H9 (cell line): ENCODE measurements around the gene GALNT12. TPM values are rescaled to one million over a fixed set of nuclear protein-coding genes. Genes with fewer than 3 reads are reported as not detected.

Experiments used
- DNase-seq: peaks from one replicate; pipeline ENCODE4 v3.0.0-alpha.2; 2017
- H2AFZ ChIP-seq: one replicate; pipeline ENCODE4 v1.6.1; 2013; ENCODE audit warnings: mild to moderate bottlenecking, low read length, control low read depth, moderate library complexity
- H2AK5ac ChIP-seq: 2 replicates; pipeline ENCODE4 v1.6.1; 2013; ENCODE audit warnings: low read length, control low read depth, mixed read lengths; ENCODE audit not compliant: insufficient read length
- H2BK120ac ChIP-seq: one replicate; pipeline ENCODE4 v1.6.1; 2013; ENCODE audit warnings: low read depth, mild to moderate bottlenecking, low read length, control low read depth, inconsistent platforms; ENCODE audit not compliant: poor library complexity, severe bottlenecking
- H2BK12ac ChIP-seq: 2 replicates; pipeline ENCODE4 v1.6.1; 2013; ENCODE audit warnings: low read length, control low read depth, mixed read lengths, low read depth; ENCODE audit not compliant: insufficient read length
- H2BK15ac ChIP-seq: 2 replicates; pipeline ENCODE4 v1.6.1; 2013; ENCODE audit warnings: low read depth, low read length, control low read depth
- H2BK20ac ChIP-seq: one replicate; pipeline ENCODE4 v1.6.1; 2013; ENCODE audit warnings: low read depth, mild to moderate bottlenecking, low read length, control low read depth, inconsistent platforms; ENCODE audit not compliant: poor library complexity, severe bottlenecking
- H2BK5ac ChIP-seq: 2 replicates; pipeline ENCODE4 v1.6.1; 2013; ENCODE audit warnings: low read length, control low read depth, mixed read lengths; ENCODE audit not compliant: insufficient read length
- H3K14ac ChIP-seq: 2 replicates; pipeline ENCODE4 v1.6.1; 2013; ENCODE audit warnings: low read length, control low read depth; ENCODE audit not compliant: insufficient read depth
- H3K18ac ChIP-seq: 2 replicates; pipeline ENCODE4 v1.6.1; 2013; ENCODE audit warnings: low read depth, mild to moderate bottlenecking, mixed read lengths, low read length, control low read depth; ENCODE audit not compliant: insufficient read length
- H3K23ac ChIP-seq: 2 replicates; pipeline ENCODE4 v1.6.1; 2013; ENCODE audit warnings: low read length, control low read depth, mixed read lengths, low read depth; ENCODE audit not compliant: insufficient read length
- H3K23me2 ChIP-seq: 2 replicates; pipeline ENCODE4 v1.6.1; 2013; ENCODE audit warnings: low read depth, mild to moderate bottlenecking, mixed read lengths, low read length, control low read depth; ENCODE audit not compliant: insufficient read length, poor library complexity, severe bottlenecking
- H3K27ac ChIP-seq: 2 replicates; pipeline ENCODE4 v1.5.1; 2013; ENCODE audit warnings: low read length, control low read depth, mixed read lengths, low read depth; ENCODE audit not compliant: insufficient read length
- H3K27me3 ChIP-seq: 2 replicates; pipeline ENCODE4 v1.6.1; 2013; ENCODE audit warnings: low read length, control low read depth, inconsistent platforms; ENCODE audit not compliant: insufficient read depth
- H3K4ac ChIP-seq: 2 replicates; pipeline ENCODE4 v1.6.1; 2013; ENCODE audit warnings: low read depth, mild to moderate bottlenecking, control low read depth, inconsistent platforms, low read length, moderate library complexity
- H3K4me1 ChIP-seq: 2 replicates; pipeline ENCODE4 v1.6.1; 2013; ENCODE audit warnings: low read length, control low read depth, inconsistent platforms; ENCODE audit not compliant: insufficient read depth
- H3K4me2 ChIP-seq: 2 replicates; pipeline ENCODE4 v1.6.1; 2013; ENCODE audit warnings: low read length, control low read depth, mixed read lengths; ENCODE audit not compliant: insufficient read length, insufficient read depth
- H3K56ac ChIP-seq: 2 replicates; pipeline ENCODE4 v1.6.1; 2013; ENCODE audit warnings: low read depth, mild to moderate bottlenecking, mixed read lengths, low read length, control low read depth; ENCODE audit not compliant: insufficient read length
- H3K79me1 ChIP-seq: 2 replicates; pipeline ENCODE4 v1.6.1; 2013; ENCODE audit warnings: low read depth, mild to moderate bottlenecking, moderate library complexity, low read length, control low read depth, inconsistent platforms; ENCODE audit not compliant: insufficient read depth, poor library complexity, severe bottlenecking
- H3K79me2 ChIP-seq: 2 replicates; pipeline ENCODE4 v1.6.1; 2013; ENCODE audit warnings: low read length, control low read depth, inconsistent platforms; ENCODE audit not compliant: insufficient read depth
- H3K9ac ChIP-seq: 2 replicates; pipeline ENCODE4 v1.6.1; 2013; ENCODE audit warnings: low read length, control low read depth, mixed read lengths; ENCODE audit not compliant: insufficient read length; ENCODE audit errors: extremely low read depth
- H3K9me3 ChIP-seq: one replicate; pipeline ENCODE4 v1.6.1; 2013; ENCODE audit warnings: low read depth, low read length, inconsistent platforms; ENCODE audit not compliant: control insufficient read depth
- H3T11ph ChIP-seq: one replicate; pipeline ENCODE4 v1.6.1; 2013; ENCODE audit warnings: mild to moderate bottlenecking, low read length, control low read depth, inconsistent platforms
- H4K20me1 ChIP-seq: one replicate; pipeline ENCODE4 v1.6.1; 2013; ENCODE audit not compliant: control insufficient read depth, insufficient read length, insufficient read depth
- H4K5ac ChIP-seq: 2 replicates; pipeline ENCODE4 v1.6.1; 2013; ENCODE audit warnings: low read depth, mild to moderate bottlenecking, mixed read lengths, low read length, control low read depth; ENCODE audit not compliant: insufficient read length
- H4K8ac ChIP-seq: replicated peaks from 2 replicates; pipeline ENCODE4 v1.6.1; 2013; ENCODE audit warnings: low read length, control low read depth, mixed read lengths, low read depth; ENCODE audit not compliant: insufficient read length
- H4K91ac ChIP-seq: 2 replicates; pipeline ENCODE4 v1.6.1; 2013; ENCODE audit warnings: low read depth, mild to moderate bottlenecking, moderate library complexity, mixed read lengths, low read length, control low read depth; ENCODE audit not compliant: insufficient read length
- H3K27ac Mint-ChIP-seq, 3 experiments: 2 replicates in 2 of 3; 3 replicates in 1 of 3; pipeline ENCODE4 v1.8.0; 2020 to 2021; ENCODE audit warnings: mixed read lengths in 3 of 3, mild to moderate bottlenecking in 1 of 3, moderate library complexity in 1 of 3
- H3K27me3 Mint-ChIP-seq: 2 replicates; pipeline ENCODE4 v1.8.0; 2021; ENCODE audit warnings: low read depth, mild to moderate bottlenecking, moderate library complexity, mixed read lengths
- H3K36me3 Mint-ChIP-seq, 3 experiments: 2 replicates in 2 of 3; 3 replicates in 1 of 3; pipeline ENCODE4 v1.8.0; 2020 to 2021; ENCODE audit warnings: low read depth in 3 of 3, mixed read lengths in 3 of 3; ENCODE audit not compliant: insufficient read depth in 1 of 3
- H3K4me1 Mint-ChIP-seq, 2 experiments: 2 replicates each; pipeline ENCODE4 v1.8.0; 2020; ENCODE audit warnings: mixed read lengths in 2 of 2
- H3K4me3 Mint-ChIP-seq, 2 experiments: 2 replicates in 1 of 2; 3 replicates in 1 of 2; pipeline ENCODE4 v1.8.0; 2020 to 2021; ENCODE audit warnings: mild to moderate bottlenecking in 2 of 2, mixed read lengths in 2 of 2, moderate library complexity in 1 of 2
- H3K9me3 Mint-ChIP-seq, 2 experiments: 2 replicates in 1 of 2; 3 replicates in 1 of 2; pipeline ENCODE4 v1.8.0; 2020; ENCODE audit warnings: mild to moderate bottlenecking in 2 of 2, mixed read lengths in 2 of 2, moderate library complexity in 1 of 2
- CTCF ChIP-seq: fragments of 200-600 bp; sonication (generic); conservative IDR thresholded peaks from 3 replicates; pipeline ENCODE4 v1.8.0; 2021; ENCODE audit warnings: antibody characterized with exemption, mild to moderate bottlenecking
- total RNA-seq: library from RNA; stranded (reverse); gene quantifications from 2 replicates; pipeline ENCODE4 v1.2.1, GENCODE V29; 2021

The GALNT12 gene
- total RNA-seq, 1 experiment from 2014 or later, result 18.0 TPM

GRCh38 chr9:98760231-98760630, 47.2 kb upstream of the GALNT12 start:
- Histone ChIP-seq H3T11ph (no peak overlapping the region), H3K56ac (no peak overlapping the region), H3K18ac (no peak overlapping the region), H3K79me1 (no peaks in the 10 kb centered on the region), H2BK12ac (no peak overlapping the region), H4K5ac (no peak overlapping the region), H2BK15ac (no peak overlapping the region), H3K23ac (no peak overlapping the region), H3K23me2 (no peaks in the 10 kb centered on the region), H3K27me3 (no peaks in the 10 kb centered on the region), H3K9ac (no peak overlapping the region), H3K4me1 (no peaks in the 10 kb centered on the region), H2BK5ac (no peak overlapping the region), H3K27ac (no peak overlapping the region), H2BK20ac (no peak overlapping the region), H2AK5ac (no peak overlapping the region), H2AFZ (no peak overlapping the region), H3K14ac (no peak overlapping the region), H3K79me2 (no peaks in the 10 kb centered on the region), H4K20me1 (no peaks in the 10 kb centered on the region), H4K91ac (no peak overlapping the region), H2BK120ac (no peak overlapping the region), H3K4ac (no peak overlapping the region), H4K8ac (no peak overlapping the region), H3K4me2 (no peak overlapping the region), H3K9me3 (no peaks in the 10 kb centered on the region)
- H3K36me3 Mint-ChIP-seq, result peaks cover 36 to 52% (median 49%) of the 10 kb centered on the region in 3 experiments
- H3K4me3 Mint-ChIP-seq, result no peak overlapping the region
- no peak for DNase-seq
- no peaks in the 10 kb centered on the region for H3K27me3 Mint-ChIP-seq
- H3K9me3 Mint-ChIP-seq, result peaks cover 12 to 14% of the 10 kb centered on the region in 2 experiments
- H3K27ac Mint-ChIP-seq, result no peak overlapping the region
- H3K4me1 Mint-ChIP-seq, result no peaks in the 10 kb centered on the region
- TF ChIP-seq CTCF, result no peak
